HEK293 (cell line): ENCODE measurements around the gene SMIM12.

Experiments used
- CTCF ChIP-seq: fragments of 450-650 bp; formaldehyde crosslinking; IDR thresholded peaks from 2 replicates; pipeline ENCODE4 v1.5.1; 2016; ENCODE audit warnings: missing biosample characterization, missing genetic modification characterization
- HOXD13 ChIP-seq: sonication (generic); formaldehyde crosslinking; IDR thresholded peaks from 2 replicates; pipeline ENCODE4 v1.8.0; 2022; ENCODE audit warnings: missing genetic modification reagents, borderline replicate concordance
- KLF1 ChIP-seq: fragments of 450-650 bp; formaldehyde crosslinking; IDR thresholded peaks from 2 replicates; pipeline ENCODE4 v1.5.1; 2016; ENCODE audit warnings: missing biosample characterization, missing genetic modification characterization
- PRDM10 ChIP-seq: fragments of 450-650 bp; formaldehyde crosslinking; IDR thresholded peaks from 2 replicates; pipeline ENCODE4 v1.5.1; 2016; ENCODE audit warnings: missing biosample characterization, missing genetic modification characterization
- PRDM6 ChIP-seq: fragments of 450-650 bp; formaldehyde crosslinking; IDR thresholded peaks from 2 replicates; pipeline ENCODE4 v1.5.1; 2017; ENCODE audit warnings: missing biosample characterization, missing genetic modification characterization
- REST ChIP-seq: fragments of 450-650 bp; formaldehyde crosslinking; IDR thresholded peaks from 2 replicates; pipeline ENCODE4 v1.5.1; 2016; ENCODE audit warnings: missing biosample characterization, missing genetic modification characterization
- ZFP41 ChIP-seq: fragments of 450-650 bp; formaldehyde crosslinking; IDR thresholded peaks from 2 replicates; pipeline ENCODE4 v1.5.1; 2016; ENCODE audit warnings: missing biosample characterization, missing genetic modification characterization, borderline replicate concordance
- ZNF138 ChIP-seq: fragments of 450-650 bp; formaldehyde crosslinking; IDR thresholded peaks from 2 replicates; pipeline ENCODE4 v1.5.1; 2016; ENCODE audit warnings: missing biosample characterization, missing genetic modification characterization, borderline replicate concordance
- ZNF140 ChIP-seq: fragments of 450-650 bp; formaldehyde crosslinking; IDR thresholded peaks from 2 replicates; pipeline ENCODE4 v1.5.1; 2016; ENCODE audit warnings: missing biosample characterization, missing genetic modification characterization
- ZNF221 ChIP-seq: fragments of 450-650 bp; formaldehyde crosslinking; IDR thresholded peaks from 2 replicates; pipeline ENCODE4 v1.5.1; 2017; ENCODE audit warnings: missing biosample characterization, missing genetic modification characterization, borderline replicate concordance
- ZNF514 ChIP-seq: fragments of 450-650 bp; formaldehyde crosslinking; IDR thresholded peaks from 2 replicates; pipeline ENCODE4 v1.5.1; 2016; ENCODE audit warnings: missing biosample characterization, missing genetic modification characterization

GRCh38 chr1:34866762-34867109 is 7.2 kb upstream of the SMIM12 start:
- TF ChIP-seq CTCF (no peak), REST (tag by site-specific recombination) (no peak), ZNF140 (no peak), ZNF138 (tag by site-specific recombination) (no peak), PRDM10 (tag by site-specific recombination) (no peak), ZNF221 (tag by site-specific recombination) (no peak), PRDM6 (tag by site-specific recombination) (no peak), ZNF514 (tag by site-specific recombination) (no peak), ZFP41 (no peak), KLF1 (tag by site-specific recombination) (no peak), HOXD13 (CRISPR knock-in tag) (no peak)
